ENCODE results near the gene DUS4L.

Gene DUS4L

DNA sequence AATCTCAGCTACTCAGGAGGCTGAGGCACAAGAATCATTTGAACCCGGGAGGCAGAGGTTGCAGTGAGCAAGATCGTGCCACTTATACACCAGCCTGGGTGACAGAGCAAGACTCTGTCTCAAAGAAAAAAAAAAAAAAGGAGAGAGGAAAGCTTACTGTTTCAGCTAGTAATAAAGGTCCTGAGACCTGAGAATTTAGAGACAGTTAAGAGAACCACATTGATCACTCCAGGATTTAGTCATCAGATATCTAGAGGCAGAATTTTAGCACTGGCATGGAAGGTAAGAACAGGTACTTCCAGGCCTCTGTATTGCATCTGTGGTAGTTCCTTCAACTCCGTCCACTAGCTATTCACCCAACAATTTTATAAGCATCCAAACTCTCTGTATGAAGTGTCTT is 7.9 kb upstream of the DUS4L start:
- peaks cover 20% of the 10 kb centered on the region for H3K36me3 ChIP-seq (ENCODE audit: control insufficient read depth, low read depth, low read length)
- no peaks in the 10 kb centered on the region for H3K4me1 ChIP-seq (ENCODE audit: control insufficient read depth, low read depth, low read length)
- H3K9ac ChIP-seq (ENCODE audit: low read length): no peak overlapping the region
- H3K27me3 ChIP-seq (ENCODE audit: control insufficient read depth, insufficient read depth, low read length): no peaks in the 10 kb centered on the region
- H3K27ac ChIP-seq (ENCODE audit: low read length): no peak overlapping the region
- no peak overlapping the region for H3K4me3 ChIP-seq (ENCODE audit: low read length)
- no peaks in the 10 kb centered on the region for H3K9me3 ChIP-seq (ENCODE audit: control insufficient read depth, low read depth, low read length)

DNA sequence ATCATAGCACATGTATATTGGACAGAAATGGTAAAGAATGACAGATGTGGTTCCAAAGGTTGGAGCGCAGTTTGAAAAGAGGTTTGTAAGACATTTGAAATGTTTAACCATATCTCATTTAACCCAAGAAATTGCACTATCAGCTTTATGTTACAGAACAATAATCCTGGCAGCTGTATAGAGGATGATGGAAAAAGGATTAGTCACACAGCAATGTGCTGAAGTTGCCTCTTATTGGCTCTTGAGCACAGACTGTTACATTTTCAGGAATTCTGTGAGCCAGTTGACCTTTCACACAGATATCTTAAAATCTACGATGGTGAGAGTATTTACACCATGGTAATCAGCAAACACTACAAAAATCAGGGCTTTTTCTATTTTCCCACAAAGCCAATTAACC is 3.9 kb upstream of the DUS4L start:
- H3K27ac ChIP-seq (ENCODE audit: low read length): no peak overlapping the region
- no peak overlapping the region for H3K9ac ChIP-seq (ENCODE audit: low read length)
- peaks cover 4% of the 10 kb centered on the region for H3K36me3 ChIP-seq (ENCODE audit: control insufficient read depth, low read depth, low read length)
- H3K4me3 ChIP-seq (ENCODE audit: low read length): no peak overlapping the region
- H3K4me1 ChIP-seq (ENCODE audit: control insufficient read depth, low read depth, low read length): peaks cover 7% of the 10 kb centered on the region
- no peaks in the 10 kb centered on the region for H3K27me3 ChIP-seq (ENCODE audit: control insufficient read depth, insufficient read depth, low read length)
- no peaks in the 10 kb centered on the region for H3K9me3 ChIP-seq (ENCODE audit: control insufficient read depth, low read depth, low read length)

DNA sequence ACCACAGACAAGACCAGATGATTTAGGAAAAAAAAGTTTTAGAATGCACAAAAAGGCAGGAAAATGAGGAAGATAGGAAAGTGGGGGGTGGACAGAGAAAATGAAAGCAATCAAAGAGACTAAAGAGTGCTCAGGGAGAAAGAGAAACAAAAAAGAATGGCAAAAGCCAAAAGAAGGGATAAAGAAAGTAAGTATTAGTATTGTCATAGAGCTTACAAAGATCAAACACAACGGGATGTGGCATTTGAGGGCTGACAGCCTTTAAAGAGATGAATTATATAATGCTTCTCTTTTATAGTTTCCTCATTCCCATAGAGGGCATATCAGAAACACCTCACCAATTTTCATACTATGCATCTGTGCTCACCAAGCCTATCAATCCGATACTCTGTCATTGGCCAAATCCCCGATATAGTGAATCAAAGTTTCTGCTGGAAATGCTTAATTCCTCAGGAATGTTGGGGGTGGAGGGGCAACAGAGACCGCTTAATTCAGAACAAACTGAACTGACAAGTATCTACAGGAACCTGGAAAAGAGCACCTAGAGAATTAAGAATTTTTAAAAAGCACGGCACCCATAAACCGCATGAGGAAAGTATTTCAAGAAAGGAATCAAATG is 2.8 kb upstream of the DUS4L start:
- Histone ChIP-seq H3K9ac (ENCODE audit: low read length) (no peak overlapping the region), H3K4me1 (ENCODE audit: control insufficient read depth, low read depth, low read length) (peaks cover 11% of the 10 kb centered on the region), H3K27me3 (ENCODE audit: control insufficient read depth, insufficient read depth, low read length) (no peaks in the 10 kb centered on the region), H3K36me3 (ENCODE audit: control insufficient read depth, low read depth, low read length) (peaks cover 4% of the 10 kb centered on the region), H3K9me3 (ENCODE audit: control insufficient read depth, low read depth, low read length) (no peaks in the 10 kb centered on the region), H3K4me3 (ENCODE audit: low read length) (no peak overlapping the region), H3K27ac (ENCODE audit: low read length) (no peak overlapping the region)

DNA sequence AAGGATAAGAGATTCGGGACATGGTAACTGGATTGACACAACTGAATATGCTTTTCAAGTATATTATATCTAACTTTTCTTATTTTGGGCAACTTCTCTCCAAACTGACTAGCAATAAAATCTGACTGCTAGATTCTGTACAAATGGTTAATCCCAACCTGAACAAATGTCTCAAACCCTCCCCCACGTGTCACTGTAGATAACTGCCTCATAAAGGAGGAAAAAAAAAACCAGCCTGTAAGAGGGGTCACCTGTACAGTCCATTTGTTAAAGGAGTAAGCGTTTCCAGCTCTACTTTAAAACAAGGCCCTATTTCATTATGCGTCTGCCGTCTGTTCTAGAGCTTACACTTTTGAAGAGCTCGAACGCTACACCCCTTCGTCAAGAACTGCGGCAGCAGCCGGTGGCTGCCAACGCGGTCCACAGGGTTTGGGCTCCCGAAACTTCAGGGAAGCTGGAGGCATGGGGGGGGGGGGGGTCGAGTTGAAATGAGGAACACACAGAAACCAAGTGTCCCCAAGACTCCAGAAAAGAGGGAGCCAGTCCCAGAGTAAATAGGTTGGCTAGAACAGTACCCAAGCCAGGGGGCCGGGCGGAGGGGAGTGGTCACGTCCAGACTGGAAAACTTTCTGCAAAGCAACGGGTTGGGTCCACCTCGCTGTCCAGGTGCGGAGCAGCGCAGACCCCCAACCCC is 543 bp upstream of the DUS4L start:
- H3K4me3 ChIP-seq (ENCODE audit: low read length): peak overlapping the region; percentile 83
- no peaks in the 10 kb centered on the region for H3K9me3 ChIP-seq (ENCODE audit: control insufficient read depth, low read depth, low read length)
- no peaks in the 10 kb centered on the region for H3K27me3 ChIP-seq (ENCODE audit: control insufficient read depth, insufficient read depth, low read length)
- peak overlapping the region; percentile 60 for H3K27ac ChIP-seq (ENCODE audit: low read length)
- H3K36me3 ChIP-seq (ENCODE audit: control insufficient read depth, low read depth, low read length): peaks cover 5% of the 10 kb centered on the region
- H3K4me1 ChIP-seq (ENCODE audit: control insufficient read depth, low read depth, low read length): peaks cover 11% of the 10 kb centered on the region
- peak overlapping the region; percentile 86 for H3K9ac ChIP-seq (ENCODE audit: low read length)

DNA sequence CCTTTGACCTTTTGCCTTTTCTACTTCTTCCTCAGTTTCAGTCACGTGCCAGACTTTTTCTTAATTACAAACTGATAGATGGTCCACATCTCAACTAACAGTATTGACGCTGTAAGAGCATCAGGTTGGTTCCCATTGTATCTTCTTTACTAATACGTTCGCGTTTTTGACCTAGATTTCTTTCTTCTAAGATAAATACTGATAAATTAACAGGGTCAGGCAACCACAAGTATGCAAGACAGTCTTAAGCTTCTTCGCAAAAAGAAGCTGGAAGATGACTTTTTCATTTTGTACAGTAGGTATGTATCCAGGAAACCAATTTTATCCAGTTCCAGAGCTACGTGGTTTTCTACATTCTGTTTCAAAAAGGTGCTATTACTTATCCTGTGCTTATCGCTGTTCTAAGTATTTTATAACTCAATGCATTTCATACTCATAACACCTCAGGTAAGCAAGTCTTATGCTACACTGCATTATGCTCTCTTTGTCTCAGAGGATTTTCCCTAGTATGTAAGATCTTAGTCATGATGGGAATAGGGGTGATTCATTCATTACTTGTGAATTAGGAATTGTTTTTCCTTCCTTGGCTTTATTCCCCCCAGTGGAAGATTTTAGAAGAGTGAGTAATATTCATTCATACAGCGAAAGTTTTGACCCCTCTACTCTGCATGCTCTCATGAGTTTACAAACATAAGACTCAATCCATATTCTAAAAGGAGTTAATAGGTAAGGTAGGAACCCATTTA is 955 bp downstream of the DUS4L start:
- H3K4me1 ChIP-seq (ENCODE audit: control insufficient read depth, low read depth, low read length): peaks cover 11% of the 10 kb centered on the region
- peak overlapping the region; percentile 73 for H3K27ac ChIP-seq (ENCODE audit: low read length)
- no peaks in the 10 kb centered on the region for H3K9me3 ChIP-seq (ENCODE audit: control insufficient read depth, low read depth, low read length)
- peak overlapping the region; percentile 86 for H3K9ac ChIP-seq (ENCODE audit: low read length)
- H3K36me3 ChIP-seq (ENCODE audit: control insufficient read depth, low read depth, low read length): peaks cover 5% of the 10 kb centered on the region
- no peaks in the 10 kb centered on the region for H3K27me3 ChIP-seq (ENCODE audit: control insufficient read depth, insufficient read depth, low read length)
- H3K4me3 ChIP-seq (ENCODE audit: low read length): peak overlapping the region; percentile 83

DNA sequence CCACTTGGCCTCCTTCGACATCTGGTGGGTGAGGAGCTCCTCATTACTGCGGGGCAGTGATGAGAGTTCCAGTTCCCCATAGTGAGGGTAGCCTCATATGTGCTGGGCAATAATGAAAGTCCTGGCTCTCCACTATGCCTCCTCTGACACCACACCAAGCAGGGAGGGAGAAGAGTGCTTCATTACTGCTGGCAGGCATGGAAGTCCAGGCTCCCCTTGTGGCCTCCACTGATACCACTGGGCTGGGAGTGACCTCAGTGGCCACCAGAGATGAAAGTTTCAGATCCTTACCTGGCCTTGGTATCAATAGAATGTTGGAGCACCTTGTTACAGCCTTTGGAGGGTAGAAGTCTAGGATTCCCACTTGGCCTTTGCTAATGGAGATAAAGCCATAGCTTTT is 6.5 kb downstream of the DUS4L start:
- Histone ChIP-seq H3K36me3 (ENCODE audit: control insufficient read depth, low read depth, low read length) (peaks cover 26% of the 10 kb centered on the region), H3K27ac (ENCODE audit: low read length) (no peak overlapping the region), H3K9me3 (ENCODE audit: control insufficient read depth, low read depth, low read length) (no peaks in the 10 kb centered on the region), H3K27me3 (ENCODE audit: control insufficient read depth, insufficient read depth, low read length) (no peaks in the 10 kb centered on the region), H3K4me3 (ENCODE audit: low read length) (no peak overlapping the region), H3K9ac (ENCODE audit: low read length) (no peak overlapping the region), H3K4me1 (ENCODE audit: control insufficient read depth, low read depth, low read length) (no peaks in the 10 kb centered on the region)

DNA sequence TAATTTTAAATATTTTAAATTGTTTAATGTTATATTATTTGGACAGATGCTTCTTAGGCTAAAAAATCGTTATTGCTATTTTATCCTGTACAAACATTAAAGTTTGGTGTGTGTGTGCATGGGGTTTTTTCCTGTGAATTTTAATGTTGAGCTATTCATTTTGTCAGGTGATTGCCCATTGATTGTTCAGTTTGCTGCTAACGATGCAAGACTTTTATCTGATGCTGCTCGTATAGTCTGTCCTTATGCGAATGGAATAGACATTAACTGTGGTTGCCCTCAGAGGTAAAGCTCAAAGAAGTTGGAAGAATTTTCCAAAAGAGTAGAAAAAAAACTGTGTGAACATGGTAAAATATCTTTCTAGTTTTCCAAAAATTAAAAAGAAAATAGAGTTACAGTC is 9.8 kb downstream of the DUS4L start:
- Histone ChIP-seq H3K27me3 (ENCODE audit: control insufficient read depth, insufficient read depth, low read length) (no peaks in the 10 kb centered on the region), H3K4me1 (ENCODE audit: control insufficient read depth, low read depth, low read length) (no peaks in the 10 kb centered on the region), H3K27ac (ENCODE audit: low read length) (no peak overlapping the region), H3K9ac (ENCODE audit: low read length) (no peak overlapping the region), H3K4me3 (ENCODE audit: low read length) (no peak overlapping the region), H3K9me3 (ENCODE audit: control insufficient read depth, low read depth, low read length) (no peaks in the 10 kb centered on the region), H3K36me3 (ENCODE audit: control insufficient read depth, low read depth, low read length) (peaks cover 34% of the 10 kb centered on the region)

DNA sequence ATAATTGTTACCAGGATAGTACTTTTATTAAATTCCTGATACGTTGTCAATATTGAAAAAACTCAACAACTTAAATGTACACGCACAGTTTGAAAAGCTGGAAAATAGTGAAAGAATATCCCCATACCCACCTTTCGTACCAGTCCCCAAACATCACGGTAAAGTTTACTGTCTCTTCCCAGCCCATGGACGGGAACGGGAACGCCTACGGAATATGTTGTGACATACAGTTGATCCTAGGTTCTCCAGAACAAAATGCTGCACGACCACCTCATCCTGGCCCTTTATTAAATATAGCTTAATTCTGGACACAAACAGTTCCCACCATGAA is 15.7 kb downstream of the DUS4L start:
- Histone ChIP-seq H3K27ac (ENCODE audit: low read length) (no peak overlapping the region), H3K4me1 (ENCODE audit: control insufficient read depth, low read depth, low read length) (peaks cover 2% of the 10 kb centered on the region), H3K27me3 (ENCODE audit: control insufficient read depth, insufficient read depth, low read length) (peaks cover 6% of the 10 kb centered on the region), H3K36me3 (ENCODE audit: control insufficient read depth, low read depth, low read length) (peaks cover 13% of the 10 kb centered on the region), H3K9me3 (ENCODE audit: control insufficient read depth, low read depth, low read length) (no peaks in the 10 kb centered on the region), H3K4me3 (ENCODE audit: low read length) (peak overlapping the region; percentile 93), H3K9ac (ENCODE audit: low read length) (peak overlapping the region; percentile 76)

DNA sequence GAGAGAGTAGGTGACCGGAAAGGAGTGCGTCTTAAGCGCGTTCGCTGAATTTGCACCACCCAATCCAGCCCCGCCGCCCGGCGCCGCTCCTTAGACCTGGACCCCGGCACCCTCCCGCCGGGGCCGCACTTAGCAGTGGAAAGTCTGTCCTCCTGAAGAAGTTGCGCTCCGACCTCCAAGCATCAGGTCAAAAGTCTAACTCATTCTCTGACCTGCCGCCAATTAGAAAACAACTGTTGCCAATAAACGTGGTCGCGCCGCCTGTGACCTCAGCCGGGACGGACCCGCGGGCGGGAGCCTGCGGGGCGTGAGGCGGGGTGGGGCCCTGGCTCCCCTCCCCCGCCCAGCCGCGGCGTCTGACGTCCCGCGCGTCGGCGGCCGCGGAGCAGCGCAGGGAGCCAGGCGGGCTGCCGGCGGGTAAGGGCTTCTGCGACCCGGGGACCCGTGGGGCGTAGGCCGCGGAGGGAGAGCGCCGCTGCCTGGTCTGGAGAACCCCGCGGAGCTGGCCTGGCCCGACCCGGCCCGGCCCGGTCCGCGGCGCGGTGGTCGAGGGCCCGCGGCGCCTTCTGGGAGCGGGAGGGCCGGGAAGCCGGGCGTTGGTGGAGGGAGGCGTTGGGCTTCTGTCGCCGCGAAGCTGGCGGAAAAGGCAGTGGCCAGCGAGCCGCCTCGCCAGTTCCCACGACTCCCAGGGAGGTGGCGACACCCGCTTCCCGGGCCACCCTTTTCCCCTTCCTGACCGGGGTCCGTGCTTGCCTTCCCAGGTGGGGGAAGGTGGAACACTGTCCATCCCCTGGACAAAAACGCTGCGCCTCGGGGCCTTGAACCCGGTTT is 16.3 kb downstream of the DUS4L start, which contains the start of gene BCAP29:
Gene BCAP29 (plus strand): TSS at position 362 of the 831 bp plus-strand sequence. CDS start 527 bp downstream, outside the sequence.
- Histone ChIP-seq H3K27me3 (ENCODE audit: control insufficient read depth, insufficient read depth, low read length) (peaks cover 6% of the 10 kb centered on the region), H3K27ac (ENCODE audit: low read length) (no peak within 1 kb of the TSS), H3K4me1 (ENCODE audit: control insufficient read depth, low read depth, low read length) (peaks cover 2% of the 10 kb centered on the region), H3K36me3 (ENCODE audit: control insufficient read depth, low read depth, low read length) (peaks cover 13% of the 10 kb centered on the region), H3K9ac (ENCODE audit: low read length) (peak within 1 kb of the TSS; percentile 76), H3K9me3 (ENCODE audit: control insufficient read depth, low read depth, low read length) (no peaks in the 10 kb centered on the region), H3K4me3 (ENCODE audit: low read length) (peak within 1 kb of the TSS; percentile 93)

DNA sequence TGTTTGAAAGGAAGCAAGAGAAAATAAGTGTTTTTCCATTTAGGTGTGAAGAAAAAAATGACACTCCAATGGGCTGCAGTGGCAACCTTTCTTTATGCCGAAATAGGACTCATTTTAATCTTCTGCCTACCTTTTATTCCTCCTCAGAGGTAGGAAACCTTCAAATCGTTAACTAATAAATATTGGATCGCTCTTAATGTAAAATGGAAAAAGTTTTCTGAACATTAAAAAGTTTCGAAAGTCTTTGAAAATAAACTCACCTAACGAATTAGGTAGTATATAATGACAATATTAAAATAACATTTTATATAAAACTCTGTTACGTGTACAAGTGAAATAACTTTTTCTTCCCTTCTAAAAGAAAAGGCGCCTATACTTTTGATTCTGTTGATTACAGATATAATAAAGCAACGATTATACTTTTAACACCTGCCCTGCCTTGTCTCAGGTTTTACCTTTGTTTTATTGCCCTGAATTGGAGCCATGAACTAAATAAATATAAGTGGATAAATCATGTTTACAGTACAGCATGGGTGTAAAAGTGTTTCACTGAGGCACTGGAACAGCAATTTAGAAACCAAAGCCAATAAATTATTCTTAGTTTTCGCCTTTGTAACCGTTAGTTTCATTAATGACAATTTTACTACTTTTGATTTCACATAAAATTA is 17.1 kb downstream of the DUS4L start:
- Histone ChIP-seq H3K27me3 (ENCODE audit: control insufficient read depth, insufficient read depth, low read length) (peaks cover 6% of the 10 kb centered on the region), H3K9me3 (ENCODE audit: control insufficient read depth, low read depth, low read length) (no peaks in the 10 kb centered on the region), H3K27ac (ENCODE audit: low read length) (no peak overlapping the region), H3K4me3 (ENCODE audit: low read length) (peak overlapping the region; percentile 93), H3K9ac (ENCODE audit: low read length) (peak overlapping the region; percentile 76), H3K4me1 (ENCODE audit: control insufficient read depth, low read depth, low read length) (peaks cover 2% of the 10 kb centered on the region), H3K36me3 (ENCODE audit: control insufficient read depth, low read depth, low read length) (peaks cover 13% of the 10 kb centered on the region)

Data from iPS-18a (cell line).